Thymus (tissue), 11 donors: ENCODE data around the gene PIP5K1C. TPM values are rescaled to one million over a fixed set of nuclear protein-coding genes. Genes with fewer than 3 reads are reported as not detected.
A peak's percentile ranks its signal among the peaks of the same experiment; 100 is the strongest.

Source experiments
- DNase-seq, 9 donors: peaks; one replicate each; pipeline ENCODE4 v3.0.0-alpha.2; 2013; ENCODE audit warnings: low spot score in 9 of 9, low read depth in 6 of 9, missing footprints in 1 of 9
- H3K27ac ChIP-seq, 2 donors: one replicate each; pipeline ENCODE4 v1.5.1; 2013; ENCODE audit warnings: control low read depth in 1 of 2, low read depth in 1 of 2, low read length in 1 of 2, mild to moderate bottlenecking in 1 of 2, moderate library complexity in 1 of 2
- H3K27me3 ChIP-seq, 2 donors: one replicate each; pipeline ENCODE4 v1.5.1; 2013; ENCODE audit warnings: low read length in 1 of 2; ENCODE audit not compliant: control insufficient read depth in 2 of 2, insufficient read depth in 1 of 2
- H3K36me3 ChIP-seq, 2 donors: one replicate each; pipeline ENCODE4 v1.5.1; 2013; ENCODE audit warnings: low read length in 1 of 2, mild to moderate bottlenecking in 1 of 2, moderate library complexity in 1 of 2; ENCODE audit not compliant: control insufficient read depth in 2 of 2, insufficient read depth in 2 of 2
- H3K4me1 ChIP-seq, 2 donors: one replicate each; pipeline ENCODE4 v1.5.1; 2013; ENCODE audit warnings: low read length in 2 of 2; ENCODE audit not compliant: control insufficient read depth in 2 of 2, insufficient read depth in 2 of 2
- H3K4me3 ChIP-seq, 2 donors: one replicate each; pipeline ENCODE4 v1.5.1; 2013; ENCODE audit warnings: low read length in 2 of 2, control low read depth in 1 of 2, mild to moderate bottlenecking in 1 of 2
- H3K9me3 ChIP-seq, 2 donors: one replicate each; pipeline ENCODE4 v1.5.1; 2013; ENCODE audit warnings: low read length in 1 of 2, mild to moderate bottlenecking in 1 of 2; ENCODE audit not compliant: control insufficient read depth in 2 of 2, insufficient read depth in 1 of 2
- WGBS: extraction: QIAGEN DNeasy Blood & Tissue Kit; methylation state at CpG from one replicate; pipeline ENCODE4 v1.1.7; 2013; 5-methylcytosine and 5-hydroxymethylcytosine counted together
- polyA plus RNA-seq: library from polyadenylated mRNA; stranded (reverse); fragments of 200-250 nt; gene quantifications from one replicate; pipeline ENCODE4 v1.2.3, GENCODE V29; 2013
- total RNA-seq: library from RNA; stranded (reverse); fragments of 120-200 nt; gene quantifications from one replicate; pipeline ENCODE4 v1.2.4, GENCODE V29; 2013
- donor health status: healthy.

The PIP5K1C gene
- total and polyA plus RNA-seq, 2 donors: 3.4 to 14.0 TPM

- Histone ChIP-seq H3K27ac (no peak overlapping the region), H3K27me3 (peaks cover 0 to 49% of the 10 kb centered on the region in 2 donors), H3K9me3 (no peaks in the 10 kb centered on the region), H3K4me1 (peaks cover 0 to 2% of the 10 kb centered on the region in 2 donors), H3K4me3 (no peak overlapping the region), H3K36me3 (no peaks in the 10 kb centered on the region)
- WGBS: 53% methylated on average over 20 of the region's 20 CpGs
- peak in 1 of 9 donors; percentile 30 for DNase-seq
Observed at GRCh38 chr19:3710265-3710812, 10.1 kb upstream of the PIP5K1C start.

- no peaks in the 10 kb centered on the region for H3K36me3 ChIP-seq
- no peak within 1 kb of the TSS for H3K27ac ChIP-seq
- H3K4me3 ChIP-seq: no peak within 1 kb of the TSS
- peaks cover 0 to 2% of the 10 kb centered on the region in 2 donors for H3K4me1 ChIP-seq
- H3K9me3 ChIP-seq: no peaks in the 10 kb centered on the region
- 32% methylated on average over 24 of the region's 24 CpGs for WGBS
- DNase-seq: no peak
- H3K27me3 ChIP-seq: peaks cover 0 to 49% of the 10 kb centered on the region in 2 donors
Observed at GRCh38 chr19:3708207-3708931, 8.1 kb upstream of the PIP5K1C start, which contains the start of gene TJP3. TJP3 (plus strand) TSS chr19:3708384; CDS start chr19:3728433, 20,049 bp downstream.

DNA sequence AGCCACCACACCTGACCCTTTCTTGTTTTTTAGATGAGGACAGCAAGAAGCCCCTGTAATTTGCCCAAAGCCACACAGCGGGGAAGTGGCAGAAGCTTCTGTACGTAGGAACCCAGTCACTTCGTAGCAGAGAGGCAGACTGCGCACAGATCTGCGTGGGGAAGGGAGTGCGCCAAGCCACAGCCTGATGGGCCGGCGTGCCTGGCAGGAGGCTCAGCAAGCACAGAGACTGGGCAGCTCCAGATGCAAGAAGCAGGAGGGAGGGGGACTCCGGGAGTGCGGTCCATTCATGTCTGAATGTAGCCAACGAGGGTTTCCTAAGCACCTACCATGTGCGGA lies 7.6 kb upstream of the PIP5K1C start:
- Histone ChIP-seq H3K36me3 (no peaks in the 10 kb centered on the region), H3K27ac (no peak overlapping the region), H3K4me1 (peaks cover 0 to under 1% of the 10 kb centered on the region in 2 donors), H3K9me3 (no peaks in the 10 kb centered on the region), H3K4me3 (no peak overlapping the region), H3K27me3 (peaks cover 0 to 43% of the 10 kb centered on the region in 2 donors)
- WGBS: 88% methylated on average over 12 of the region's 12 CpGs
- DNase-seq: no peak

- Histone ChIP-seq H3K9me3 (no peaks in the 10 kb centered on the region), H3K36me3 (no peaks in the 10 kb centered on the region), H3K4me1 (peaks cover 3 to 12% of the 10 kb centered on the region in 2 donors), H3K4me3 (no peak overlapping the region), H3K27me3 (peaks cover 0 to 15% of the 10 kb centered on the region in 2 donors), H3K27ac (no peak overlapping the region)
- 9% methylated on average over 1 of the region's 1 CpG for WGBS
- no peak for DNase-seq
Observed at GRCh38 chr19:3701200-3701599, 932 bp upstream of the PIP5K1C start.

DNA sequence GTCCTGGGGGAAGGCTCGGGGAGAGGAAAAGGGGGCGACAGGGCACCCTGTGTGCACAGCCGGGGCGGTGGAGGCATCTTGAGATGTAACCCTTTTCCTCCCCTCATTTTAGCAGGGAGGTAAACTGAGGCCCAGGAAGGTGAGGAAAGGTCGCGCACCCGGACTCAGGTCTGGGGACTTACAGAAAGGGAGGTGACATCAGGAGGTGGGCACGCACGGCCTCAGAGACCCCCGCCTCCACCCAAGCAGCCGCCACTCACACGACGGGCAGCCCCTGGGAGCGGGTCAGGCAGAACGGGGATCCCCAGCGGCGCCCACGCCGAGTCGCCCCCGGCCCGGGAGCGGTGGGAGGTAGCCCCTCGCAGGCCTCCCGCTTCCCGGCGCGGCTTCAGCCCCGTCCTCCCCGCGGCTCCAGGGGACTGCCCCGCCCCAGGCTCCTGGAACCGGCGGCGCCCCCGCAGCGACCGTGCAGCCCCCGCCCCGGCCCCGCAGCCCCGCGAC lies 477 bp downstream of the PIP5K1C start:
- Histone ChIP-seq H3K27ac (peak overlapping the region in 1 of 2 donors; percentile 38), H3K27me3 (peaks cover 0 to 10% of the 10 kb centered on the region in 2 donors), H3K4me3 (peak overlapping the region; percentile 67 to 97), H3K36me3 (peaks cover 2 to 6% of the 10 kb centered on the region in 2 donors), H3K9me3 (no peaks in the 10 kb centered on the region), H3K4me1 (peaks cover 3 to 12% of the 10 kb centered on the region in 2 donors)
- 1% methylated on average over 43 of the region's 43 CpGs for WGBS
- DNase-seq: no peak

GRCh38 chr19:3698974-3699740 lies 1.1 kb downstream of the PIP5K1C start:
- DNase-seq: peak in 1 of 9 donors; percentile 54
- Histone ChIP-seq H3K36me3 (peaks cover 2 to 6% of the 10 kb centered on the region in 2 donors), H3K27me3 (peaks cover 0 to 9% of the 10 kb centered on the region in 2 donors), H3K27ac (peak overlapping the region in 1 of 2 donors; percentile 37), H3K4me1 (peaks cover 3 to 12% of the 10 kb centered on the region in 2 donors), H3K4me3 (peak overlapping the region; percentile 67 to 97), H3K9me3 (no peaks in the 10 kb centered on the region)
- 21% methylated on average over 34 of the region's 34 CpGs for WGBS

- peaks cover 3 to 12% of the 10 kb centered on the region in 2 donors for H3K4me1 ChIP-seq
- no peaks in the 10 kb centered on the region for H3K9me3 ChIP-seq
- no peak overlapping the region for H3K4me3 ChIP-seq
- peaks cover 0 to 9% of the 10 kb centered on the region in 2 donors for H3K27me3 ChIP-seq
- DNase-seq: no peak
- no peak overlapping the region for H3K27ac ChIP-seq
- H3K36me3 ChIP-seq: peaks cover 2 to 6% of the 10 kb centered on the region in 2 donors
- 82% methylated on average over 12 of the region's 12 CpGs for WGBS
Observed at GRCh38 chr19:3698386-3698950, 1.8 kb downstream of the PIP5K1C start.

GRCh38 chr19:3697671-3698385 lies 2.4 kb downstream of the PIP5K1C start:
- WGBS: 96% methylated on average over 43 of the region's 43 CpGs
- H3K27me3 ChIP-seq: peaks cover 0 to 9% of the 10 kb centered on the region in 2 donors
- no peaks in the 10 kb centered on the region for H3K9me3 ChIP-seq
- H3K36me3 ChIP-seq: peaks cover 2 to 6% of the 10 kb centered on the region in 2 donors
- H3K4me1 ChIP-seq: peaks cover 3 to 12% of the 10 kb centered on the region in 2 donors
- H3K4me3 ChIP-seq: no peak overlapping the region
- DNase-seq: no peak
- no peak overlapping the region for H3K27ac ChIP-seq
